Measurements from ENCODE around the gene SPOPL. TPM values are rescaled to one million over a fixed set of nuclear protein-coding genes. Genes with fewer than 3 reads are reported as not detected.

The SPOPL gene
- total and polyA plus RNA-seq, 9 of the 15 experiments (the other 6 are each of a cell fraction or from before 2014, with no cell fraction given): 0.53 to 6.1 (median 4.1) TPM

GRCh38 chr2:138600732-138601457 lies 99.3 kb downstream of the SPOPL start:
- no peak overlapping the region for H3K27ac ChIP-seq (ENCODE audit: extremely low read depth, low read depth, low read length)
- intact Hi-C loops (cut with micrococcal nuclease) (no loop called here), in situ Hi-C loops (cut with MboI) (no loop called here)
- no peaks in the 10 kb centered on the region for H3K36me3 ChIP-seq (ENCODE audit: control insufficient read depth, insufficient read depth, low read length)
- ATAC-seq: no peak
- no peak for FAIRE-seq
- ChIA-PET POLR2A (no interaction called here), CTCF (ENCODE audit: low intra/inter-chr PET ratio) (no interaction called here)
- no peak for TF ChIP-seq RBM14 (IDR thresholded peaks at IDR 0.05; ENCODE audit: borderline replicate concordance, insufficient read depth, low read depth, low read length)
- no peak for TF ChIP-seq ZBTB8A (IDR thresholded peaks at IDR 0.05; ENCODE audit: partially characterized antibody)
- TF ChIP-seq ZNF79 (CRISPR knock-in tag; IDR thresholded peaks at IDR 0.05; ENCODE audit: low read depth): no peak
- no peak for TF ChIP-seq ELK1 (CRISPR knock-in tag; IDR thresholded peaks at IDR 0.05)
- no peak for TF ChIP-seq FOXP4 (CRISPR knock-in tag; IDR thresholded peaks at IDR 0.05; ENCODE audit: borderline replicate concordance)
- no peak for TF ChIP-seq ZNF12 (CRISPR knock-in tag; IDR thresholded peaks at IDR 0.05)
- H2AFZ ChIP-seq (ENCODE audit: low read depth, low read length): no peak overlapping the region
- no peaks in the 10 kb centered on the region for H3K9me1 ChIP-seq (ENCODE audit: control insufficient read depth, insufficient read depth, low read length)
- no peak overlapping the region for H3K9ac ChIP-seq (ENCODE audit: insufficient read depth in 1 of 2, low read depth in 2 of 2, low read length in 2 of 2)
- H3K4me1 ChIP-seq (replicated peaks in 1 of 2; ENCODE audit: control insufficient read depth in 2 of 2, insufficient read depth in 2 of 2, low read length in 2 of 2): no peaks in the 10 kb centered on the region
- H4K20me1 ChIP-seq (replicated peaks; ENCODE audit: control insufficient read depth, insufficient read depth, low read length): no peaks in the 10 kb centered on the region
- H3K4me2 ChIP-seq (ENCODE audit: insufficient read depth, low read length): no peak overlapping the region
- H3K27me3 ChIP-seq (ENCODE audit: control insufficient read depth in 2 of 2, insufficient read depth in 2 of 2, low read length in 2 of 2): no peaks in the 10 kb centered on the region
- DNase-seq (ENCODE audit: extremely low read depth in 1 of 4, low spot score in 3 of 4): no peak
- no peak overlapping the region for H3K4me3 ChIP-seq
- no TSS peak for BruUV-seq (replicated peaks)
- no peaks in the 10 kb centered on the region for H3K79me2 ChIP-seq (ENCODE audit: control insufficient read depth, insufficient read depth, low read length)
- 19% methylated on average over 3 of the region's 3 CpGs for WGBS (ENCODE audit: insufficient coverage, low coverage, missing lambda C conversion rate)
- H3K9me3 ChIP-seq (replicated peaks; ENCODE audit: control insufficient read depth, insufficient read depth, low read depth, low read length): no peaks in the 10 kb centered on the region
